K562 (cell line): ENCODE data around the gene HSBP1L1.

Experiments
- CTCF ChIP-seq, 3 experiments: IDR thresholded peaks in 2 of 3; conservative IDR thresholded peaks in 1 of 3; 2 replicates each; pipeline ENCODE4 v1.5.1; 2011 to 2012; ENCODE audit warnings: low read length in 3 of 3, mild to moderate bottlenecking in 3 of 3, control low read depth in 2 of 3, improper control_type of control experiment in 1 of 3, inconsistent platforms in 1 of 3, low read depth in 1 of 3, mixed read lengths in 1 of 3, moderate library complexity in 1 of 3; ENCODE audit not compliant: insufficient read depth in 2 of 3
- EGR1 ChIP-seq: fragments of 450-650 bp; conservative IDR thresholded peaks from 2 replicates; pipeline ENCODE4 v1.6.1; 2017; ENCODE audit warnings: mild to moderate bottlenecking
- FIP1L1 ChIP-seq: fragments of 200-400 bp; formaldehyde crosslinking; IDR thresholded peaks from 2 replicates; pipeline ENCODE4 v1.6.1; 2018; ENCODE audit warnings: mild to moderate bottlenecking, low read depth, low read length; ENCODE audit not compliant: poor library complexity, severe bottlenecking
- FOXA1 ChIP-seq: fragments of 450-650 bp; IDR thresholded peaks from 2 replicates; pipeline ENCODE4 v1.6.1; 2016; ENCODE audit warnings: mild to moderate bottlenecking, borderline replicate concordance
- FOXP1 ChIP-seq: sonication (generic); formaldehyde crosslinking; IDR thresholded peaks from 2 replicates; pipeline ENCODE4 v1.8.0; 2022; ENCODE audit warnings: mild to moderate bottlenecking, missing genetic modification reagents
- GABPB2 ChIP-seq: fragments of 250-450 bp; sonication (Bioruptor Pico); conservative IDR thresholded peaks from 2 replicates; pipeline ENCODE4 v1.5.1; 2021; ENCODE audit warnings: mild to moderate bottlenecking
- HMG20A ChIP-seq: fragments of 450-650 bp; formaldehyde crosslinking; conservative IDR thresholded peaks from 2 replicates; pipeline ENCODE4 v1.4.0; 2020; ENCODE audit warnings: mild to moderate bottlenecking, mixed read lengths
- JUND ChIP-seq, 2 experiments: IDR thresholded peaks; 2 replicates in 1 of 2; 3 replicates in 1 of 2; pipeline ENCODE4 v1.6.1; 2011; ENCODE audit warnings: borderline replicate concordance in 2 of 2, low read depth in 2 of 2, low read length in 2 of 2, improper control_type of control experiment in 1 of 2, missing biosample characterization in 1 of 2, missing genetic modification characterization in 1 of 2, missing genetic modification reagents in 1 of 2
- KLF13 ChIP-seq: fragments of 450-650 bp; IDR thresholded peaks from 2 replicates; pipeline ENCODE4 v1.6.1; 2016; ENCODE audit warnings: missing genetic modification characterization, low read depth, mild to moderate bottlenecking, missing compliant biosample characterization, moderate library complexity, borderline replicate concordance
- NRF1 ChIP-seq, 2 experiments: fragments of 450-650 bp; IDR thresholded peaks in 1 of 2; conservative IDR thresholded peaks in 1 of 2; 2 replicates each; pipeline ENCODE4 v1.6.1; 2014; ENCODE audit warnings: mild to moderate bottlenecking in 2 of 2
- POLR2AphosphoS5 ChIP-seq: IDR thresholded peaks from 2 replicates; pipeline ENCODE4 v1.6.1; 2011; ENCODE audit warnings: mild to moderate bottlenecking, low read depth, low read length, moderate library complexity; ENCODE audit not compliant: control insufficient read depth, insufficient read depth
- RERE ChIP-seq: sonication (generic); formaldehyde crosslinking; IDR thresholded peaks from 2 replicates; pipeline ENCODE4 v1.8.0; 2023; ENCODE audit warnings: missing genetic modification reagents, mild to moderate bottlenecking, borderline replicate concordance
- ZNF23 ChIP-seq: fragments of 250-450 bp; sonication (Bioruptor Pico); IDR thresholded peaks from 2 replicates; pipeline ENCODE4 v1.4.0; 2020; ENCODE audit warnings: mild to moderate bottlenecking
- ZNF592 ChIP-seq: fragments of 450-650 bp; IDR thresholded peaks from 2 replicates; pipeline ENCODE4 v1.6.1; 2017; ENCODE audit warnings: antibody characterized with exemption, mild to moderate bottlenecking

- TF ChIP-seq FOXP1 (CRISPR knock-in tag) (no peak), POLR2AphosphoS5 (no peak), RERE (CRISPR knock-in tag) (no peak), FIP1L1 (no peak), ZNF592 (no peak), CTCF (IDR thresholded peaks at IDR 0.05 in 2 of 3, conservative IDR thresholded peaks at IDR 0.05 in 1 of 3; ENCODE audit: insufficient read depth in 2 of 3, low read depth in 1 of 3, low read length in 3 of 3) (no peak), NRF1 (conservative IDR thresholded peaks at IDR 0.05 in 1 of 2, IDR thresholded peaks at IDR 0.05 in 1 of 2) (no peak), GABPB2 (CRISPR knock-in tag) (no peak), JUND (IDR thresholded peaks at IDR 0.05; ENCODE audit: borderline replicate concordance, low read depth, low read length) (no peak), JUND (tag; IDR thresholded peaks at IDR 0.05; ENCODE audit: borderline replicate concordance, low read depth, low read length) (no peak), ZNF23 (CRISPR knock-in tag) (no peak), EGR1 (no peak), HMG20A (no peak), FOXA1 (no peak), KLF13 (tag) (no peak)
Observed at GRCh38 chr18:80004600-80005342, 40.3 kb downstream of the HSBP1L1 start.
